CD4-positive, alpha-beta T cell treated with Interleukin-17A for 4 hours (primary cell): ENCODE data around the gene ERN1.

Experiments used
- DNase-seq: peaks from one replicate; pipeline ENCODE4 v3.0.0-alpha.2; 2020; ENCODE audit warnings: mixed read lengths

ERN1 gene

DNA sequence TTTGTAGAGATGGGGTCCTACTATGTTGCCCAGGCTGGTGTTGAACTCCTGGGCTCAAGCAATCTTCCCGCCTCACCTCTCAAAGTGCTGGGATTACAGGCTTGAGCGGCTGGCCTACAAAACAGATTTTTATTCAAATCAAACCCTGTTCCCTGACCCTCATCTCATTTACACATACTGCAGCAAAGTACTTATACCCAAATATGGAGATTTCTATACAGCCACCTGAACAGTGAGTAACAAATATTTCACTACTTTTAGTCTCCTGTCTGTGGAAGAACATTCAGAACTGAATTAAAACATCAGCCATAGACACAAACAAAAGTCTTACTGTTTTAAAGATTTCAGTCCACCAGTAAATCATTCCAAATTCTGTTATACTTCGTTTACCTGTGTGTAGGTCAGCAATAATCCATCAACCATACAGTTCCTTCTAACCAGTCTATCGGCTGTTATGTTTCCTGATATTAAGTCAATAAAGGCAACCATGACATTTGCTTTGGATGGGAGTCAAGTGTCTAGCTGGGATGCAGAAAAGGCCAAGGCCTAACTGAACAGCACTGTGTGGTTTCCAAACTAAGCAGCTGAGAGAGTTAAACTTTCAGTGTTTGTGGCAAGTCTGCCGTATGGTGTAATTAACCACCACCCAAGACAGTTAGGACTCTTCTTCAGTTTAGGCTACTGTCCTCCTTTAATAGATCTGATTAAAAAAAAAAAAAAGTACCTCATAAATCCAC lies 22.3 kb downstream of the ERN1 start:
- no peak for DNase-seq

DNA sequence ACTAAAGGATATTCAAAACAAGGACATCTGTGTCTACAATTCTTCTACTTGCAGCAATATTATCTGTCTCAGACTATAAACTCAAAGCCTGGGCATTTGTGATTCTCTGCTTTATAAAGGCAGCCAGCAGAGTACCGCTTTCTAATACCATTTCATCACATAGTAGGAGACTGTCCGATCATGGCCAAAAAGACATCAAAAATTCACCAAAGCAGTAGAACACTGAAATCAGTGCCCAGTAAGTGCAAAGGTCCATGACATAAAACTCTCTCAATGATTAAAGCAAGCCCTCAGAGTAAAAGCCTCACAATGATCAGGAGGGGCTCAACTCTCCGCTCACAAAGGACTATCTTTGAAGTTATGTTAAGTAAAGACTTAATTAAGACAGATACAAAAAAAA lies 23.0 kb downstream of the ERN1 start:
- DNase-seq = no peak

DNA sequence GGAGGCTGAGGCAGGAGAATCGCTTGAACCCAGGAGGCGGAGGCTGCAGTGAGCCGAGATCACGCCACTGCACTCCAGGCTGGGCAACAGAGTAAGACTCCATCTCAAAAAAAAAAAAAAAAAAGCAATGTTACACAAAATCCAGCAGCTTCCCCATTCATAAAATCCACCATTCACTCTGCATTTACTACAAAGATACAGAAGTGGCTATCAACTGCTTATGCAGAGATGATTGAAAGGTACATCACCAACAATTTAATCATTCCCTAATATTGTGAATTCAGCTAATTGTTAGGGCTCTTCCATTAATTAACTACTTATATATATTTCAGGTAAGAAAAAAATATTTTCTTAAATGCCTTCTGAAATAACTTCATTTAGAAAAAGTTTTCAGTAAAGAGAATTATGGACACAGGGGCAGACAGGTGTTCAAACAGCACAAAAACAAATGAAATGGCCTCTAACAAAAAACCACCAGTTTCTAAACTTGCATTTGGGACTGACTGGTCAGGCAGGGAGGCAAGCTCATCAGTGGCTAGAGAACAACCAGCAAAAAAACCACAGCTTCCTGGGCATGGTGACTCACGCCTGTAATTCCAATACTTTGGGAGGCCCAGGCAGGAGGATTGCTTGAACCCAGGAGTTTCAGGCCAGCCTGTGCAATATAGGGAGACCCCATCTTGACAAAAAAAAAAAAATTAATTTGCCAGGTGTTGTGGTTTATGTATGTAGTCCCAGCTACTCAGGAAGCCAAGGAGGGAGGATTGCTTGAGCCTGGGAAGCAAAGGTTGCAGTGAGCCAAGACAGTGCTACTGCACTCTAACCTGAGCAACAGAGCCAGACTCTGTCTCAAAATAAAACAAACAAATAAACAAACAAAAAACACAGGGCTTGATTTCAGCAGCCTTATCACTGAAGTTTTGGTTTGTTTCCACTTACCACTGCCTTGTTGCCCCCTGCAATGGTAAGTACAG lies 26.3 kb downstream of the ERN1 start:
- DNase-seq = no peak

DNA sequence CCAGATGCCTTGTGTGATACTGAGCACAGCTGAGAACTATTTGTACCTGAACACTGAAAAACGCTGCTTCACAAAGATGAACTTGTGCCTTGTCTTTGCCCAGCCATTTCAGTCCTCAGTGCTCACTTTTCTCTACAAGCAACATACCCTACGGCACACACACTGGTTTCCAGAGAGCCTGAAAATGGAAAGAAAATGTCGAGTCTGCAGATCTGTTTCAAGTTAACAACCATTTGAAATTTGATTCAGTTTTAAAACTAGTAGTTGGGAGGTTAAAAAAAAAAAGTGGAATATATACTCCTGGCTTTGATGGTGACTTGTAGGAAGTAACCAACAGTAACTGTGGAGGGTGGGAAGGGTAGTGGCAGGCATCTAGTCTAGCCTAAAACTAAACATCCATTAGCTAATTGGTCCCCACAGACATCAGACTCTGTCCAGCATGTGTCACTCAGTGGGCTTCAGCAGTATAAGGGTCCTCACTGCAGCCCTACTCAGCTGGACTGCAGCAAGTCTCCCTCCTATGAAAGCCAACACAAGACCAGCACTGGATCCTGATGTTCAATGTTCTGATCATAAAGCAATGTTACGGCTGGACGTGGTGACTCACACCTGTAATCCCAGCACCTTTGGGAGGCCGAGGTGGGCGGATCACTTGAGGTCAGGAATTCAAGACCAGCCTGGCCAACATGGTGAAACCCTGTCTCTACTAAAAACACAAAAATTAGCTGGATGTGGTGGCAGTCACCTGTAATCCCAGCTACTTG lies 27.1 kb downstream of the ERN1 start:
- DNase-seq = no peak

DNA sequence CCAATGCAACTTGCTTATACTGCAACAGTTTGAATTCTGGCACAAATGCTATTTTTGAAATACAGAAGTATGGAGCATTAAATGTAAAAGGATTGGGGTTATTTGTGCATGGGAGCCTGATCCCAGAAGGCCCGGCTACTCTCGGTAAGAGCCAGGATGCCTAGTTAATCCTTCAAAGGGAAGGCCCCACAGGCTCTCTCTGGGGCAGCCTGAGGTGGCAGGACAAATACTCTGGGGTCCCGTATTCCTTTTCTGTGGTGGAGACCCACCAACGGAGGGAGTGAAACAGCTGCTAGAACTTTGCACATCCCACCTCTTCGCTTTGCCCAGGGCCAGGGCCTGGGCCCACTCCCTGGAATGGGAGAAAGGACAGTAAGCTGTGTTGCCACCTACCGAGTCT lies 30.4 kb downstream of the ERN1 start:
- no peak for DNase-seq

DNA sequence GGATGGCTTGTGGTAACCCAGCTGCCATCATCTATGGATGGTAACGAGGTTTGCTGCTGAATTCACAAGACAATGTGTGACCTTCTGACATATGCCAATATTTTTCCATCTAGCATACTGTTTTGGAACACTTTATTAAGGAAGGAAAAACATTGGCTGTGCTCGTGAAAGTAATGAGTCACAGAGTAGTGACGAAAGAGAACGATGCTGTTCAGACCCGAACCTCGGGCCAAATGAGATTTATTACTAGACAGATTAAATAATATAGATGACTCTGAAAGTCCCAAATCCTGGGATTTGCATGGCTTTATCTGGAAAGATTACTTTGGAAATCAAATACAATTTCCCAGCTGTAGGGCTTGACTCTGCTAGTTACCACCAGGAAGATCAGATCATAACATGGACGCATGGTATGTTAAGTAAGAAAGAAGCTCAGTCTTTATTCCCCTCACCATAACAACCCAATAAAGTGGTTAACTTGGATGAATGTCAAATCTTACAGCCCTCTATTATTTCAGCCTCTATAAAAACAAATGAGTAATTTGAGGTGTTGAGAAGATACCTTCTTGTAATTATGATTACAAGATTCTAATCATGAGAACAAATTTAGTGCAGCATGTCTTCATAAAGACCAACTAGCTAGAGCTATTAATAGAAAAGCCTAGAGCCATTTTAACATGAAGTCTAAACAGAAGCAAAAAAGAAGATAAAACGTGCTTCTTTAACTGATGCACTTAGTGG lies 32.6 kb downstream of the ERN1 start:
- DNase-seq = no peak

DNA sequence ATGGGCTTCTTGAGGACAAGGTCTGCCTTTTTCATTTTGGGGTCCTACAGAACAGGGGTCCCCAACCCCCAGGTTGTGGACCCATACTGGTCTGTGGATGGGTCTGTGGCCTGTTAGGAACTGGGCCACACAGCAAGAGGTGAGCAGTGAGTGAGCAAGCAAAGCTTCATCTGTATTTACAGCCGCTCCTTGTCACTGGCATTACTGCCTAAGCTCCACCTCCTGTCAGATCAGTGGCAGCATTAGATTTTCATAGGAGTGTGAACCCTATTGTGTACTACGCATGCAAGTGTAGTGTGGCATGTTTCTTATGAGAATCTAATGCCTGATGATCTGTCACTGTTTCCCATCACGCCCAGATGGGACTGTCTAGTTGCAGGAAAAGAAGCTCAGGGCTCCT lies 33.9 kb downstream of the ERN1 start:
- no peak for DNase-seq

DNA sequence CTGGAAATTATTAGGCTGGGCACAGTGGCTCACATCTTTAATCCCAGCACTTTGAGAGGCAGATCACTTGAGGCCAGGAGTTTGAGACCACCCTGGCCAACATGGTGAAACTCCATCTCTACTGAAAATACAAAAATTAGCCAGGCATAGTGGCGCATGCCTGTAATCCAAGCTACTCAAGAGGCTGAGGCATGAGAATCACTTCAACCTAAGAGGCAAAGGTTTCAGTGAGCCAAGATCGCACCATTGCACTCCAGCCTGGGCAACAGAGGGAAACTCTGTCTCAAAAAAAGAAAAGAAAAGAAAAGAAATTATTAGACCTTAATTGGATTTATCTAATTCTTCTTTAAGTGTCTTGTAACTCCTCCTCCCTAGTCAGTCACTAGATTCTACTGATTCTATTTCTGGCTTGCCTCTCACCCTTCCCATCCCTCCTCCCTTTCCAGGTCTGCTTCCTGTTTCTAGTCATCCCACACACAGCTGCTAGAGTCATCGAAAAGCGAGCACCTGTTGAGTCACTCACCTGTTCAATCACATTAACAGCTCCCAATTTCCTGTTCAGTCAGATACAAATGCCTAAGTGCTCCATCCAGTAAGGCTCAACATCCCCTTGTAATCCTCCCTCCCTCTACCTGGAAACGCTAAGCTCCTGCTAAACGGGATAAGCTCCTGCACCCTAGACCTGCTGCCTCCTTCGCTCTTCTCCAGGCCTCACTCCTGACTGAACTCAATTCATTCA lies 34.6 kb downstream of the ERN1 start:
- peak; percentile 24 for DNase-seq

DNA sequence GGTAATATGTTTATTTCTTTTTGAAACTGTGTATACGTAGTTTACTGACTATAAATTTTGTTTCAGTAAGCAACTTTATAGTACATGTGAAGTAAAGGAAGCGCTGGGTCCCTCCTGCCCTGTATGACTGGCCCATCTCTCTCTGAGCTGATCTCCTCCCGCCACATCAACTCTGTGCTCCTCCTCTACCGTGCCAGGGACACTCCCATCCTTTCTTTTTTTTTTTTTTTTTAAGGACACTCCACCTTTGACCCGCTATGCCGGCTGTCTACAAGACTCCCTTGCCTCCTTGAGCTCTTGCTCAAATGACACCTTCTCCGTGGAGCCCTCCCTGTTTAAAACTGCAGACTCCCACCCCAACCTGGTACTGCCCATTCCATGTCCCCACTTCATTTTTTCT lies 35.5 kb downstream of the ERN1 start:
- no peak for DNase-seq

DNA sequence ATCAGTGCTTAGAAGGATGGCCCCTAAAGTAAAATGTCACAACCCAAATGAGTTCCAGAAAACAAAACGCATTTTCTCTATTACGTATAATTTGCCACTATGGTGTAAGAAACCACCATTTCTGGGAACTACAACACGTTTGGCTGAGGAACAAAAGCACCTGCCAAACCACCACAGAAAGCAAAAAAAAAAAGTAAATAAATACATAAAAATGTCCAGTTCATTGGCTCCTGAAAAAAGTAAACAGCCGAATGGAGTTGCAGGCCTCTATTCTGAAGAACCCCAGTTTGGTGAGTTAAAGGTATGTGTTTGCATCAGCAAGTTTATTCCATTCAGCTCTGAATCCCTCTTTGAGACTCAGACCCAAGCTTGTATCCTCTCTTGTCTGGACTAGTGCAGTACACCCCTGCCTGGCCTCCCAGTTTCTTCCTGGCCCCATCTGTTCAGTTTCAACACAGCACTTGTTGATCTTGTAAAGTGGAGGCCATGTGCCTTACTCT lies 36.9 kb downstream of the ERN1 start:
- no peak for DNase-seq

DNA sequence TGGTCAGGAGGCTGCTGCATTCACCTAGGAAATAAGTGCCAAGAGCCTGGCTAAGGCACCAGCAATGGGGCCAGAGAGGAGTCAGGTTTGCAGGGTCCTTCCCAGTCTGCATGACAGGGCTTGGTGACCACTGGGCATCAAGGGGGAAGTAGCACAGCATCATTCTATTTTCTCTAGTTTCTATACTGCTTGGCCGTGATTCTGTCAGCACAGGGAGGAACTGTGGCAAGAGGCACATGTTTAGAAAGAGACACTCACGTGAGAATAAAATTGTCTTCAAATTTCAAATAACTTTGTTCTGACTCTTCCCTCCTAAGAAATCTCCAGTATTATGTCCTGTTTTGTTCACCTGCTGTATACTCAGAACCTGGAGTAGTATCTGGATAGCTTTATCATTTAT lies 37.8 kb downstream of the ERN1 start:
- no peak for DNase-seq

DNA sequence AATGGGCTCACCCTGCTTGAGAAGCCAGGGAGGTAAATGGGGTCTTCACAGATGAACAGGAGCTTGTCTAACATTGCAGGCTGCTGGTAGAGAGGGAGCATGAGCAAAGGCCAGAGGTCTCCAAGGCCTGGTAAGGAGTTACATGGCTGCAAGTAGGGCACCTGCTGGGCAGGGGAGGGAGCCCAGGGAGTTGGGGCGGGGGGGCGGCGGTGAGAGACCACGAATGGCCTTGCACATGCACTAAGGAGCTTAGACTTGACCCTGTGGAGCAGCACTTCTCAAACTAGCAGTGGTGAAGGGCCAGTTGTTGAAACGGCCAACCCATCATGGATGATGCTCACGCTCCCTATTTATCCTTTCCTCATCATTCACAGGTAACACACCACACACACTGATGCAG lies 38.4 kb downstream of the ERN1 start:
- no peak for DNase-seq

DNA sequence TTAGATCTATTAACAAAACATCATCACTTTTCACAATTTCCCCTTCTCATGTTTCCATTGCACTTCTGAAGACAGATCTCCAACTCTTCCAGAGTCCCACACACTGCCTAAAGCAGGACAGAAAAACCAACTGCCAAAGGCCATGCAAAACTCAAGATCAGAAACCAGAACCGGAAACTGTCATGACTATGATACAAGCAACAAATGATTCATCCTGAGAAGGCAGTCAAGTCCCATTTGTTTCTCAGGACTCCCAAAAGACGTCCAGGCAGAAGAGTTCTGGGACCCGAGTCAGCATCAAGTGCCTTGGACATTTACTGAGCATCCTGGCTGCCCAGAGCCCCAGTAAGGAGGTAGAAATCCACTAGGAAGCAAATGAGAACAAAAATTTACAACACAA lies 38.8 kb downstream of the ERN1 start:
- peak; percentile 14 for DNase-seq

DNA sequence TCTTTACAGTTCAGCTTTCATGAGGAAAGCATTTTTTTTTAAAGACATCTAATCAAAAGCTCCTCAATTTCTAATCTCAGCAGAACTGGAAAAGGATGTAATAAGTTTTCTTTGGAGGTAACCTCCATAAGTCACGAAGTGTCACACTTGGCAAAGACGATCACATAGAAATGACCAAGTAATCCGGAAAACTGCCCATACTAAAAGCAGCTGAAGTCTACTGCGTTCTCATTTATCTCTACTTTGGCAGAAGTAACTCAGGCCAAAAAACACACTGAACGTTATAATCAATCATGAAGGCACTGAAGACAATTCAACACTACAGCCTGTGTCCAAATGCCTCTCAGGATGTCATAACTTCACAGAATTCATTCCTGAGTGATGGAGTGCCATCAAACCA lies 39.8 kb downstream of the ERN1 start:
- no peak for DNase-seq

DNA sequence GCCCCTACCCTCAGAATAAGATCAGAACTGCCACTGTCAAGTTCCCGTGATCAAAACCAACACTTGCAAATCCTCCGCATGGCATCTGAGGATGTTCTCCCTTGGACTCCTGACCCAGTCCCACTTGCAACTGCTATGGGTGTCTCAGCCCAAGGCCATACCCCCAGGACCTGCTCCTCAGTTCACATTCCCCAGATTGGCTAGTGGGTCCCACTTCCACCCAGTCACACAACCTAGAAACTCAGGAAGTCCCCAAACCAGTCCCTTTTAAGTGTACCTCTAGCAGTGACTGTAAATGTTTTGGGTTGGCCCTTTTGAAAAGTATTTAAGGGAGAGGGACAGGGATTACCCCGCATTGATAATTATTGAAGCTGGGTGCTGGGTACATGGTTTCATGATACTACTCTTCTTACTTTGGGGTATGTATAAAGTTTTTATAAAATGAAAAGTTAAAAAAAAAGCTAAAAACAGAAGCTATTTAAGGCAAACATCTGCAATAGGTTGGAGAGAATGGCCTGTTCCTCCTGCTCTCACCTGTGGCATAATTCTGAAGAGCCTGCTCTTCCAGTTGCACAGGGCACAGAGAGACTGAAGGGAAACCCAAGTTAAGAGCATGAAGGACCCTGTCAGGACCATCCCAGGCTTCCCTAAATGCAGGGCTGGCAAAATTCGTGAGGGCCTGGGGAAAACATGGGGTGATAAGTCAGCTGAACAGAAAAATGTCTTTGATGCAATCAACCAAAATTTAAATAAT lies 42.5 kb downstream of the ERN1 start:
- DNase-seq = no peak

DNA sequence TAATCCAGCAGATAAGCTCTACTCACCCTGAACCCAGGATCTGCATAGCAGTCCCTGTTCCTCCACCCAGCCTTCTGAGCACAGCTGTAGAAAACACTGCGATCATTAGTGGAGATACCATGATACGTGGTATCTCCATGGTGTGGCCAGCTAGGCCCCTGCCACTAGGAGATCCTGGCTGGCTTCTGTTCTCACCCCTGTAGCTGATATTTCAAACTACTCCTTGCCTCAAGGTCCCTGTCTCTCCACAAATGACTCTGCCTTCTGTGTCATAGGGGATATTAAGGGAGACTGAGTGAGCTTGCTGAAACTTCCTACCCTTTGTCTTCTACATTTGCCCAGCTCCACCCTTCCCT lies 44.3 kb downstream of the ERN1 start:
- no peak for DNase-seq

DNA sequence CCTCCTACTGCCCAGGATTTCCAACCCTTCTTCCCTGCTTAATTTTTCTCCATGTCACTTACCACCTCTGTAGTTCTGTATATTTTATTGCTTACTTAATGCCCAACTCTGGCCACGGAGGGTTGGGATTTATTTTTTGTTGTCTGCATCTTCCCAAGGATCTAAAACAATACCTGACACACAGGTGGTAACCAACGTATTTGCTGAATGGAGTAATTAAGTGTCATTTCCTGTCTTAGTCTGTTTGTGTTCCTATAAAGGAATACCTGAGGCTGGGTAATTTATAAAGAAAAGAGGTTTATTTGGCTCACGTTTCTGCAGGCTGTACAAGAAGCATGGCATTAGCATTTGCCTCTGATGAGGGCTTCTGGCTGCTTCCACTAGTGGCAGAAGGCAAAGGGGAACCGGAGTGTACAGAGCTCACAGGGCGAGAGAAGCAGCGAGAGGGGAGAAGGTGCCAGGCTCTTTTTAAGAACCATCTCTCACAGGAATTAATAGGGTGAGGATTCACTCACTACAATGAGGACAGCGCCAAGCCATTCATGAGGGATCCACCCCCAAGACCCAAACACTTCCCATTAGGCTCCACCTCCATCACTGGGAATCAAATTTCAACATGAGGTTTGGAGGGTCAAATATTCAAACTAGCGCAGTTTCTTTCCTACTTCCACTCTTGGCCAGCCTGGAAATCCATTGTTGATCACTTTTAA lies 44.8 kb downstream of the ERN1 start:
- no peak for DNase-seq

DNA sequence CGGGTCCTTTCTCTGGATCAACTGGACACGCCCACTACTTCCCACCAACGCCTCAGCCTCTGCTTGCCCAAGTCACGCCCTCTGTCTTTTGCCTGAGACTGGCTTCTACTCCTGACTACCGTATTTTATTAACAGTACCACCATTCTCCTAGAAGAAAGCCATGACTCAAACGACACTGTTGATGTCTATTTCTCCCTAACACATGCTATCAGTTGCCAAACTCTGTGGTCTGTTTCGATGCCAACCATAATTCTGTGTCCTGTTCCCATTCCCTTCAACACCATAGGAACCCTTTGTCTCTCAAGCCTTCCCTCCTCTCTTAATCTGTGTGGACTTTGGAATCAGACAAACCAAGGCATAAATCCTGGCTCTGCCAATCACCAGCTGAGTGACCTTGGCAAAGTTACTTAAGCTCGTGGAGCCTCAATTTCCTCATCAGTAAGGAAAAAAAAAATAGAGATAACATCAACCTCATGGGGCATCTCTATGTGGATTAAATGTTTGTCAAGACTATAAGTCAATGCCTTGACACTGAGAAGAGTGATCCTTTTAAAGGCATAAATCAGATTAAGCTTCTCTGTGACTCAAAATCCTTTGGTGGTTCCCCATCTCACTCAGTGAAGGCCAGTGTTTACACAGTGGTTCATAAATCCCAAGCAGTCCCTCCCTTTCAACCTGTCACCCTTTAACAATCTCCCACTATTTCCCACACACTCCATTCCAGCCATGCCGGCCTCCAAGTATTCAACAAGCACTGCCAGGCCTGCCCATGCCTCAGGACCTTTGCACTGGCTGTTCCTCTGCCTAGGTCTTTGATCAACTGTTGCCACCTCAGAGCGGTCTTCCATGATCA lies 45.6 kb downstream of the ERN1 start:
- no peak for DNase-seq

DNA sequence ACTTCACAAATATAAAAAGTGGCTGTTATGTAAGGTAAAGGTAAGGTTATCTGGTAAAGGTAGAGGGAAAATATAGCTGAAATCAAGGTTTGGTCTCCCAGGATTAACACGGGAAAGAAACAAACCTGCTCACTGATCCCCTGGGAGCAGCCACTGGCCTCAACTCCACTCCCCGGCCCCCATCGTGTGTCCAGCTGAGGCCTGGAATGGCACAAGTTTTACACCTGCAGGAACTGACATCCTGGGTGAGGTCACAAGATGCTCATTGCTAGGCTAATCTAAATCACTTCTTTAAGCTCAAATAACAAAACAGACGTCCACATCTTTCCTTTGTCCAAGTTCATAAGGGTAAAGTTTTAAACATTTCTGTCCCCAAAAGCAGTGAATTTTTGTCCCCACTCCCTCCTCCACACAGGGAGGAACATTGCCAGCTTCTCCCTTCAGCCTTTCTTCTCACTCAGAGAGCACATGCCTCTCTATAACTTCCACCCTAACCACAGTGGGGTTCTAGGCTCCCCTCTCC lies 46.3 kb downstream of the ERN1 start:
- no peak for DNase-seq
